GM21381 (cell line): ENCODE results near the gene VMAC.

ENCODE experiments used
- ATAC-seq: cut with Tn5 transposase; IDR thresholded peaks from one replicate; pipeline ENCODE4 v1.9.1; 2021; ENCODE audit warnings: mild to moderate bottlenecking, moderate library complexity; ENCODE audit not compliant: unreplicated experiment

The VMAC gene

GRCh38 chr19:5951338-5951861, 46.7 kb downstream of the VMAC start:
- ATAC-seq, result no peak

GRCh38 chr19:5952193-5953029, 47.7 kb downstream of the VMAC start:
- ATAC-seq, result no peak

GRCh38 chr19:5953030-5953589, 48.4 kb downstream of the VMAC start:
- ATAC-seq, result no peak

GRCh38 chr19:5953680-5954213, 49.1 kb downstream of the VMAC start:
- ATAC-seq, result no peak

GRCh38 chr19:5954293-5954692, 49.6 kb downstream of the VMAC start:
- ATAC-seq, result no peak

- no peak for ATAC-seq
Measured at GRCh38 chr19:5955636-5955935, 50.9 kb downstream of the VMAC start.

- ATAC-seq, result no peak
Measured at GRCh38 chr19:5956323-5956722, 51.7 kb downstream of the VMAC start.

GRCh38 chr19:5956728-5957127, 52.1 kb downstream of the VMAC start:
- no peak for ATAC-seq

GRCh38 chr19:5957170-5957569, 52.5 kb downstream of the VMAC start:
- no peak for ATAC-seq

- ATAC-seq, result no peak
Measured at GRCh38 chr19:5958074-5958850, 53.6 kb downstream of the VMAC start.

GRCh38 chr19:5958851-5959122, 54.1 kb downstream of the VMAC start:
- ATAC-seq, result no peak

GRCh38 chr19:5959260-5960004, 54.8 kb downstream of the VMAC start:
- no peak for ATAC-seq
